Right atrium auricular region (tissue), 2 donors: ENCODE data around the gene ANO7. TPM values are rescaled to one million over a fixed set of nuclear protein-coding genes. Genes with fewer than 3 reads are reported as not detected.

Source experiments
- DNase-seq: peaks from one replicate; pipeline ENCODE4 v3.0.0-alpha.2; 2019; ENCODE audit warnings: low spot score
- H3K27ac ChIP-seq, 2 donors: fragments of 200-600 bp; sonication (generic); 1 replicate in 1 of 2; 2 replicates in 1 of 2; pipeline ENCODE4 v1.5.1; 2016 to 2019
- H3K27me3 ChIP-seq, 2 donors: fragments of 200-600 bp; sonication (generic); one replicate each; pipeline versions ENCODE4 v1.5.1 to v1.6.0; 2017 to 2019
- H3K36me3 ChIP-seq: fragments of 200-600 bp; sonication (generic); one replicate; pipeline ENCODE4 v1.5.1; 2016
- H3K4me1 ChIP-seq, 2 donors: fragments of 200-600 bp; sonication (generic); one replicate each; pipeline versions ENCODE4 v1.5.1 to v1.6.0; 2017 to 2019
- H3K4me3 ChIP-seq, 2 donors: fragments of 200-600 bp; sonication (generic); 1 replicate in 1 of 2; 2 replicates in 1 of 2; pipeline ENCODE4 v1.5.1; 2017 to 2019; ENCODE audit warnings: mild to moderate bottlenecking in 1 of 2, moderate library complexity in 1 of 2
- H3K9me3 ChIP-seq, 2 donors: fragments of 200-600 bp; sonication (generic); one replicate each; pipeline ENCODE4 v1.5.1; 2019
- CTCF ChIP-seq, 2 donors: fragments of 200-600 bp; sonication (generic); IDR thresholded peaks; one replicate each; pipeline ENCODE4 v1.5.1; 2019; ENCODE audit warnings: antibody characterized with exemption in 2 of 2
- total RNA-seq, 2 donors: library from RNA; depleted of rRNA; stranded (reverse); fragments of >200 nt; gene quantifications; one replicate each; pipeline ENCODE4 v1.1.0, GENCODE V29; 2016

ANO7 gene
- total RNA-seq, 2 donors from 2014 or later, result 1.1 to 1.3 TPM

GRCh38 chr2:241238693-241239198, 50.3 kb downstream of the ANO7 start:
- no peak for TF ChIP-seq CTCF (IDR thresholded peaks at IDR 0.05)
- H3K4me3 ChIP-seq, result no peak overlapping the region
- H3K27me3 ChIP-seq, result no peaks in the 10 kb centered on the region
- no peaks in the 10 kb centered on the region for H3K9me3 ChIP-seq
- H3K36me3 ChIP-seq, result peaks cover 98% of the 10 kb centered on the region
- H3K4me1 ChIP-seq, result no peaks in the 10 kb centered on the region
- no peak for DNase-seq
- no peak overlapping the region for H3K27ac ChIP-seq

- no peak for DNase-seq
- Histone ChIP-seq H3K4me1 (no peaks in the 10 kb centered on the region), H3K4me3 (no peak overlapping the region), H3K27ac (no peak overlapping the region), H3K27me3 (no peaks in the 10 kb centered on the region), H3K9me3 (no peaks in the 10 kb centered on the region), H3K36me3 (peaks cover 98% of the 10 kb centered on the region)
- no peak for TF ChIP-seq CTCF (IDR thresholded peaks at IDR 0.05)
Observed at GRCh38 chr2:241239552-241240202, 51.2 kb downstream of the ANO7 start.

GRCh38 chr2:241240320-241241004, 52.0 kb downstream of the ANO7 start:
- H3K27me3 ChIP-seq, result no peaks in the 10 kb centered on the region
- no peaks in the 10 kb centered on the region for H3K4me1 ChIP-seq
- H3K36me3 ChIP-seq, result peaks cover 98% of the 10 kb centered on the region
- TF ChIP-seq CTCF (IDR thresholded peaks at IDR 0.05), result no peak
- H3K27ac ChIP-seq, result no peak overlapping the region
- H3K4me3 ChIP-seq, result no peak overlapping the region
- H3K9me3 ChIP-seq, result no peaks in the 10 kb centered on the region
- no peak for DNase-seq

GRCh38 chr2:241241669-241242068, 53.2 kb downstream of the ANO7 start:
- DNase-seq, result no peak
- Histone ChIP-seq H3K36me3 (peaks cover 98% of the 10 kb centered on the region), H3K4me3 (no peak overlapping the region), H3K27me3 (no peaks in the 10 kb centered on the region), H3K9me3 (no peaks in the 10 kb centered on the region), H3K4me1 (no peaks in the 10 kb centered on the region), H3K27ac (no peak overlapping the region)
- TF ChIP-seq CTCF (IDR thresholded peaks at IDR 0.05), result no peak

GRCh38 chr2:241242306-241242705, 53.8 kb downstream of the ANO7 start:
- no peaks in the 10 kb centered on the region for H3K9me3 ChIP-seq
- H3K27ac ChIP-seq, result no peak overlapping the region
- no peak overlapping the region for H3K4me3 ChIP-seq
- peaks cover 98% of the 10 kb centered on the region for H3K36me3 ChIP-seq
- DNase-seq, result no peak
- no peak for TF ChIP-seq CTCF (IDR thresholded peaks at IDR 0.05)
- H3K27me3 ChIP-seq, result no peaks in the 10 kb centered on the region
- no peaks in the 10 kb centered on the region for H3K4me1 ChIP-seq
